Ishikawa (cell line): Measurements from ENCODE around the gene MYCBPAP.

Experiments
- CEBPB ChIP-seq: IDR thresholded peaks from 2 replicates; pipeline ENCODE4 v1.6.1; 2012
- CREB1 ChIP-seq: IDR thresholded peaks from 2 replicates; pipeline ENCODE4 v1.6.1; 2012; ENCODE audit warnings: low read depth
- EGR1 ChIP-seq: IDR thresholded peaks from 2 replicates; pipeline ENCODE4 v1.6.1; 2012
- EP300 ChIP-seq: IDR thresholded peaks from 2 replicates; pipeline ENCODE4 v1.6.1; 2012; ENCODE audit warnings: borderline replicate concordance
- FOXM1 ChIP-seq: IDR thresholded peaks from 2 replicates; pipeline ENCODE4 v1.6.1; 2012; ENCODE audit warnings: low read depth, borderline replicate concordance
- MAX ChIP-seq: IDR thresholded peaks from 2 replicates; pipeline ENCODE4 v1.6.1; 2012
- NFIC ChIP-seq: IDR thresholded peaks from 2 replicates; pipeline ENCODE4 v1.6.1; 2012
- RAD21 ChIP-seq: IDR thresholded peaks from 2 replicates; pipeline ENCODE4 v1.6.1; 2012; ENCODE audit warnings: low read depth
- REST ChIP-seq: IDR thresholded peaks from 2 replicates; pipeline ENCODE4 v1.6.1; 2012; ENCODE audit warnings: low read depth, mild to moderate bottlenecking
- TAF1 ChIP-seq: IDR thresholded peaks from 2 replicates; pipeline ENCODE4 v1.6.1; 2012; ENCODE audit warnings: low read depth, mild to moderate bottlenecking
- TCF12 ChIP-seq: IDR thresholded peaks from 2 replicates; pipeline ENCODE4 v1.6.1; 2012; ENCODE audit warnings: low read depth
- TEAD4 ChIP-seq: IDR thresholded peaks from 2 replicates; pipeline ENCODE4 v1.6.1; 2012
- USF1 ChIP-seq: IDR thresholded peaks from 2 replicates; pipeline ENCODE4 v1.6.1; 2012
- YY1 ChIP-seq: IDR thresholded peaks from 2 replicates; pipeline ENCODE4 v1.6.1; 2012; ENCODE audit warnings: low read depth
- ZBTB7A ChIP-seq: IDR thresholded peaks from 2 replicates; pipeline ENCODE4 v1.6.1; 2012; ENCODE audit warnings: low read depth

Gene MYCBPAP

GRCh38 chr17:50558581-50558940 lies 50.3 kb downstream of the MYCBPAP start:
- no peak for TF ChIP-seq FOXM1
- TF ChIP-seq EP300: no peak
- TF ChIP-seq TCF12: no peak
- TF ChIP-seq MAX: no peak
- TF ChIP-seq ZBTB7A: no peak
- TF ChIP-seq TAF1: no peak
- TF ChIP-seq EGR1: no peak

- TF ChIP-seq CREB1 (no peak), TEAD4 (no peak), EP300 (no peak), ZBTB7A (no peak), NFIC (no peak), MAX (no peak), REST (no peak), TCF12 (no peak), EGR1 (no peak), CEBPB (no peak), RAD21 (no peak)
These were observed 50.8 kb downstream of the MYCBPAP start for GRCh38 chr17:50558941-50559614.

GRCh38 chr17:50559674-50560184 lies 51.5 kb downstream of the MYCBPAP start:
- no peak for TF ChIP-seq EP300
- TF ChIP-seq MAX: peak; percentile 72

GRCh38 chr17:50560185-50560824 lies 52.1 kb downstream of the MYCBPAP start, which contains the start of gene CACNA1G:
TSS of gene CACNA1G (plus strand) at chr17:50560715. CDS start at chr17:50561460, 745 bp downstream.
- TF ChIP-seq YY1 (no peak), TCF12 (peak; percentile 40; the same call in 1 of the 2 replicates), MAX (no peak; the same call in 1 of the 2 replicates), RAD21 (no peak; the same call in 1 of the 2 replicates), FOXM1 (no peak), NFIC (no peak), TEAD4 (0 out of 2 replicates have a peak, but pooled peaks have one; percentile 38), CREB1 (no peak), USF1 (no peak), CEBPB (no peak), EP300 (no peak), REST (no peak), EGR1 (no peak), TAF1 (no peak; the same call in 1 of the 2 replicates), ZBTB7A (peak; percentile 66; the same call in 1 of the 2 replicates)

- TF ChIP-seq FOXM1 (no peak), MAX (no peak), YY1 (no peak), NFIC (no peak), ZBTB7A (peak; percentile 78; the same call in 1 of the 2 replicates), TCF12 (no peak; the same call in 1 of the 2 replicates)
These were observed 52.9 kb downstream of the MYCBPAP start for GRCh38 chr17:50560931-50561745.
